Right atrium auricular region (tissue), 2 donors: ENCODE measurements around the gene CCNY. TPM values are rescaled to one million over a fixed set of nuclear protein-coding genes. Genes with fewer than 3 reads are reported as not detected.

ENCODE experiments used
- DNase-seq: peaks from one replicate; pipeline ENCODE4 v3.0.0-alpha.2; 2019; ENCODE audit warnings: low spot score
- H3K27ac ChIP-seq, 2 donors: fragments of 200-600 bp; sonication (generic); 1 replicate in 1 of 2; 2 replicates in 1 of 2; pipeline ENCODE4 v1.5.1; 2016 to 2019
- H3K27me3 ChIP-seq, 2 donors: fragments of 200-600 bp; sonication (generic); one replicate each; pipeline versions ENCODE4 v1.5.1 to v1.6.0; 2017 to 2019
- H3K36me3 ChIP-seq: fragments of 200-600 bp; sonication (generic); one replicate; pipeline ENCODE4 v1.5.1; 2016
- H3K4me1 ChIP-seq, 2 donors: fragments of 200-600 bp; sonication (generic); one replicate each; pipeline versions ENCODE4 v1.5.1 to v1.6.0; 2017 to 2019
- H3K4me3 ChIP-seq, 2 donors: fragments of 200-600 bp; sonication (generic); 1 replicate in 1 of 2; 2 replicates in 1 of 2; pipeline ENCODE4 v1.5.1; 2017 to 2019; ENCODE audit warnings: mild to moderate bottlenecking in 1 of 2, moderate library complexity in 1 of 2
- H3K9me3 ChIP-seq, 2 donors: fragments of 200-600 bp; sonication (generic); one replicate each; pipeline ENCODE4 v1.5.1; 2019
- total RNA-seq, 2 donors: library from RNA; depleted of rRNA; stranded (reverse); fragments of >200 nt; gene quantifications; one replicate each; pipeline ENCODE4 v1.1.0, GENCODE V29; 2016
- TF ChIP-seq, protein P1 (sequence below), 2 donors: fragments of 200-600 bp; sonication (generic); IDR thresholded peaks; one replicate each; pipeline ENCODE4 v1.5.1; 2019; ENCODE audit warnings: antibody characterized with exemption in 2 of 2

The CCNY gene
- total RNA-seq, 2 donors from 2014 or later, result 35.6 to 58.1 TPM

- H3K27ac ChIP-seq, result no peak overlapping the region
- H3K4me1 ChIP-seq, result peaks cover 0 to 74% of the 10 kb centered on the region in 2 donors
- DNase-seq, result no peak
- no peak overlapping the region for H3K4me3 ChIP-seq
- H3K36me3 ChIP-seq, result no peaks in the 10 kb centered on the region
- TF ChIP-seq, protein P1, sequence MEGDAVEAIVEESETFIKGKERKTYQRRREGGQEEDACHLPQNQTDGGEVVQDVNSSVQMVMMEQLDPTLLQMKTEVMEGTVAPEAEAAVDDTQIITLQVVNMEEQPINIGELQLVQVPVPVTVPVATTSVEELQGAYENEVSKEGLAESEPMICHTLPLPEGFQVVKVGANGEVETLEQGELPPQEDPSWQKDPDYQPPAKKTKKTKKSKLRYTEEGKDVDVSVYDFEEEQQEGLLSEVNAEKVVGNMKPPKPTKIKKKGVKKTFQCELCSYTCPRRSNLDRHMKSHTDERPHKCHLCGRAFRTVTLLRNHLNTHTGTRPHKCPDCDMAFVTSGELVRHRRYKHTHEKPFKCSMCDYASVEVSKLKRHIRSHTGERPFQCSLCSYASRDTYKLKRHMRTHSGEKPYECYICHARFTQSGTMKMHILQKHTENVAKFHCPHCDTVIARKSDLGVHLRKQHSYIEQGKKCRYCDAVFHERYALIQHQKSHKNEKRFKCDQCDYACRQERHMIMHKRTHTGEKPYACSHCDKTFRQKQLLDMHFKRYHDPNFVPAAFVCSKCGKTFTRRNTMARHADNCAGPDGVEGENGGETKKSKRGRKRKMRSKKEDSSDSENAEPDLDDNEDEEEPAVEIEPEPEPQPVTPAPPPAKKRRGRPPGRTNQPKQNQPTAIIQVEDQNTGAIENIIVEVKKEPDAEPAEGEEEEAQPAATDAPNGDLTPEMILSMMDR (IDR thresholded peaks at IDR 0.05), result no peak
- H3K27me3 ChIP-seq, result no peaks in the 10 kb centered on the region
- H3K9me3 ChIP-seq, result no peaks in the 10 kb centered on the region
Measured at GRCh38 chr10:35382096-35382495, 45.8 kb downstream of the CCNY start.

- Histone ChIP-seq H3K27me3 (no peaks in the 10 kb centered on the region), H3K36me3 (no peaks in the 10 kb centered on the region), H3K4me3 (no peak overlapping the region), H3K4me1 (peaks cover 0 to 71% of the 10 kb centered on the region in 2 donors), H3K27ac (no peak overlapping the region), H3K9me3 (peaks cover 0 to 4% of the 10 kb centered on the region in 2 donors)
- TF ChIP-seq, protein P1 (IDR thresholded peaks at IDR 0.05), result no peak
- DNase-seq, result no peak
Measured at GRCh38 chr10:35384265-35384868, 48.1 kb downstream of the CCNY start.

- TF ChIP-seq, protein P1 (IDR thresholded peaks at IDR 0.05), result no peak
- no peak for DNase-seq
- H3K27ac ChIP-seq, result peak overlapping the region; percentile 20 to 23
- peaks cover 0 to 9% of the 10 kb centered on the region in 2 donors for H3K9me3 ChIP-seq
- H3K4me1 ChIP-seq, result peaks cover 0 to 70% of the 10 kb centered on the region in 2 donors
- no peaks in the 10 kb centered on the region for H3K27me3 ChIP-seq
- H3K36me3 ChIP-seq, result no peaks in the 10 kb centered on the region
- H3K4me3 ChIP-seq, result no peak overlapping the region
Measured at GRCh38 chr10:35386594-35387174, 50.4 kb downstream of the CCNY start.

GRCh38 chr10:35387768-35388167 lies 51.5 kb downstream of the CCNY start:
- peak overlapping the region in 1 of 2 donors; percentile 23 for H3K27ac ChIP-seq
- peaks cover 0 to 9% of the 10 kb centered on the region in 2 donors for H3K9me3 ChIP-seq
- peaks cover 0 to 65% of the 10 kb centered on the region in 2 donors for H3K4me1 ChIP-seq
- no peak overlapping the region for H3K4me3 ChIP-seq
- H3K27me3 ChIP-seq, result no peaks in the 10 kb centered on the region
- TF ChIP-seq, protein P1 (IDR thresholded peaks at IDR 0.05), result no peak
- H3K36me3 ChIP-seq, result no peaks in the 10 kb centered on the region
- no peak for DNase-seq

- Histone ChIP-seq H3K36me3 (no peaks in the 10 kb centered on the region), H3K9me3 (peaks cover 0 to 9% of the 10 kb centered on the region in 2 donors), H3K4me1 (peaks cover 0 to 62% of the 10 kb centered on the region in 2 donors), H3K27me3 (no peaks in the 10 kb centered on the region), H3K27ac (no peak overlapping the region), H3K4me3 (no peak overlapping the region)
- TF ChIP-seq, protein P1 (IDR thresholded peaks at IDR 0.05), result no peak
- no peak for DNase-seq
Measured at GRCh38 chr10:35388197-35388596, 51.9 kb downstream of the CCNY start.
